DMS53 treated with DMSO at 0.1 percent for 48 hours (cell line): ENCODE results near the gene MACROD2.
A peak's percentile ranks its signal among the peaks of the same experiment; 100 is the strongest.
"Not testable (repeated sequence)": the region's sequence is repeated elsewhere in the genome, so short reads cannot be mapped to it uniquely, and the experiment has no call there.

ENCODE experiments used
- DNase-seq: peaks from one replicate; lab custom pipeline; 2025; ENCODE audit not compliant: unreplicated experiment; lab: John Stamatoyannopoulos, UW

The MACROD2 gene

GRCh38 chr20:13995086-13995665 lies at the start of gene MACROD2:
Gene MACROD2 (plus strand): TSS chr20:13995516.
- peak; percentile 100 for DNase-seq

- DNase-seq = no peak
Measured at GRCh38 chr20:13947719-13948118, 47.6 kb upstream of the MACROD2 start.

GRCh38 chr20:13953227-13953626 lies 42.1 kb upstream of the MACROD2 start:
- no peak for DNase-seq

GRCh38 chr20:13960119-13960518 lies 35.2 kb upstream of the MACROD2 start:
- DNase-seq = no peak

GRCh38 chr20:13960525-13960924 lies 34.8 kb upstream of the MACROD2 start:
- no peak for DNase-seq

GRCh38 chr20:13984211-13984610 lies 11.1 kb upstream of the MACROD2 start:
- peak; percentile 32 for DNase-seq

- DNase-seq = no peak
Measured at GRCh38 chr20:13990465-13990864, 4.9 kb upstream of the MACROD2 start, which contains the start of gene SEL1L2. Gene SEL1L2 (minus strand): TSS chr20:13990614. CDS start chr20:13990534, 80 bp downstream.

- DNase-seq = no peak
Measured at GRCh38 chr20:13991311-13991710, 4.0 kb upstream of the MACROD2 start.

GRCh38 chr20:13991955-13992354 lies 3.4 kb upstream of the MACROD2 start:
- not testable (repeated sequence) for DNase-seq

- DNase-seq = peak; percentile 68
Measured at GRCh38 chr20:13995841-13996240, 525 bp downstream of the MACROD2 start.

- DNase-seq = no peak
Measured at GRCh38 chr20:13996265-13996664, 949 bp downstream of the MACROD2 start.

- DNase-seq = no peak
Measured at GRCh38 chr20:14000917-14001316, 5.6 kb downstream of the MACROD2 start.

- DNase-seq = no peak
Measured at GRCh38 chr20:14005996-14006395, 10.7 kb downstream of the MACROD2 start.

- no peak for DNase-seq
Measured at GRCh38 chr20:14009208-14009607, 13.9 kb downstream of the MACROD2 start.

- peak; percentile 15 for DNase-seq
Measured at GRCh38 chr20:14012671-14013070, 17.4 kb downstream of the MACROD2 start.

- no peak for DNase-seq
Measured at GRCh38 chr20:14030991-14031390, 35.7 kb downstream of the MACROD2 start.

GRCh38 chr20:14033310-14033709 lies 38.0 kb downstream of the MACROD2 start:
- DNase-seq = no peak

GRCh38 chr20:14036567-14036966 lies 41.3 kb downstream of the MACROD2 start:
- no peak for DNase-seq

GRCh38 chr20:14044712-14045276 lies 49.5 kb downstream of the MACROD2 start:
- not testable (repeated sequence) for DNase-seq

- DNase-seq = no peak
Measured at GRCh38 chr20:14046534-14046933, 51.2 kb downstream of the MACROD2 start.

GRCh38 chr20:14049111-14049510 lies 53.8 kb downstream of the MACROD2 start:
- DNase-seq = no peak

- DNase-seq = no peak
Measured at GRCh38 chr20:14051454-14051853, 56.1 kb downstream of the MACROD2 start.
